PC-9 (cell line): Measurements from ENCODE around the gene CMIP.

ENCODE experiments used
- EZH2 ChIP-seq: fragments of 200-600 bp; sonication (generic); IDR thresholded peaks from 2 replicates; pipeline ENCODE4 v1.8.0; 2017; ENCODE audit warnings: antibody characterized with exemption, low read depth
- TF ChIP-seq, protein P1 (sequence below): fragments of 200-600 bp; sonication (generic); conservative IDR thresholded peaks from 2 replicates; pipeline ENCODE4 v1.6.1; 2017; ENCODE audit warnings: mixed run types, antibody characterized with exemption, mild to moderate bottlenecking, moderate library complexity

GRCh38 chr16:81599034-81599744 lies 154.6 kb downstream of the CMIP start:
- TF ChIP-seq, protein P1, sequence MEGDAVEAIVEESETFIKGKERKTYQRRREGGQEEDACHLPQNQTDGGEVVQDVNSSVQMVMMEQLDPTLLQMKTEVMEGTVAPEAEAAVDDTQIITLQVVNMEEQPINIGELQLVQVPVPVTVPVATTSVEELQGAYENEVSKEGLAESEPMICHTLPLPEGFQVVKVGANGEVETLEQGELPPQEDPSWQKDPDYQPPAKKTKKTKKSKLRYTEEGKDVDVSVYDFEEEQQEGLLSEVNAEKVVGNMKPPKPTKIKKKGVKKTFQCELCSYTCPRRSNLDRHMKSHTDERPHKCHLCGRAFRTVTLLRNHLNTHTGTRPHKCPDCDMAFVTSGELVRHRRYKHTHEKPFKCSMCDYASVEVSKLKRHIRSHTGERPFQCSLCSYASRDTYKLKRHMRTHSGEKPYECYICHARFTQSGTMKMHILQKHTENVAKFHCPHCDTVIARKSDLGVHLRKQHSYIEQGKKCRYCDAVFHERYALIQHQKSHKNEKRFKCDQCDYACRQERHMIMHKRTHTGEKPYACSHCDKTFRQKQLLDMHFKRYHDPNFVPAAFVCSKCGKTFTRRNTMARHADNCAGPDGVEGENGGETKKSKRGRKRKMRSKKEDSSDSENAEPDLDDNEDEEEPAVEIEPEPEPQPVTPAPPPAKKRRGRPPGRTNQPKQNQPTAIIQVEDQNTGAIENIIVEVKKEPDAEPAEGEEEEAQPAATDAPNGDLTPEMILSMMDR = no peak
- TF ChIP-seq EZH2 = no peak
